GM19238 (cell line): Measurements from ENCODE around the gene ADGRG1.
"Not testable (repeated sequence)": the region's sequence is repeated elsewhere in the genome, so short reads cannot be mapped to it uniquely, and the experiment has no call there.

Source experiments
- DNase-seq: peaks from one replicate; pipeline ENCODE4 v3.0.0; 2011; ENCODE audit warnings: low spot score; ENCODE audit not compliant: insufficient read length

The ADGRG1 gene

GRCh38 chr16:57628008-57628781, at the start of gene ADGRG1:
TSS of gene ADGRG1 (plus strand) at chr16:57628630. CDS start at chr16:57650288, 21,658 bp downstream.
- DNase-seq: no peak

- no peak for DNase-seq
Measured at GRCh38 chr16:57579361-57579665, 49.1 kb upstream of the ADGRG1 start.

GRCh38 chr16:57585051-57585687, 43.3 kb upstream of the ADGRG1 start:
- no peak for DNase-seq

- DNase-seq: no peak
Measured at GRCh38 chr16:57588831-57589230, 39.6 kb upstream of the ADGRG1 start.

DNA sequence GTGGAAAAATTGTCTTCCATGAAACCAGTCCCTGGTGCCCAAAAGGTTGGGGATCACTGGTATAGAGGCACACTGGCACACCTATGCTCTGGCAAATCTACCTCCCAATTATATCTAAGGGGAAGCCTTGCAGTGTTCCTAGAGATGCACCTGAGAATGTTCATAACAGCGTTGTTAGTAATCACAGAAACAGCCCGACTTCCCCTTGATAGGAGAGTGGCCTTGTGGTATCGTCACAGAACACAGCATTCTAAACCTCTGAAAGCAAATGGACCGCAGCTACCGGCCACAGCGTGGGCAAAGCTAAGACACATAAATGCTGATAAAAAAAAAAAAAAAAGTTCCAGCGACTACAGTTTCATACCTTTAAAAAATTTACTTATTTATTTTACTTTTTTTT, 39.1 kb upstream of the ADGRG1 start:
- no peak for DNase-seq

- no peak for DNase-seq
Measured at GRCh38 chr16:57590654-57591085, 37.8 kb upstream of the ADGRG1 start.

DNA sequence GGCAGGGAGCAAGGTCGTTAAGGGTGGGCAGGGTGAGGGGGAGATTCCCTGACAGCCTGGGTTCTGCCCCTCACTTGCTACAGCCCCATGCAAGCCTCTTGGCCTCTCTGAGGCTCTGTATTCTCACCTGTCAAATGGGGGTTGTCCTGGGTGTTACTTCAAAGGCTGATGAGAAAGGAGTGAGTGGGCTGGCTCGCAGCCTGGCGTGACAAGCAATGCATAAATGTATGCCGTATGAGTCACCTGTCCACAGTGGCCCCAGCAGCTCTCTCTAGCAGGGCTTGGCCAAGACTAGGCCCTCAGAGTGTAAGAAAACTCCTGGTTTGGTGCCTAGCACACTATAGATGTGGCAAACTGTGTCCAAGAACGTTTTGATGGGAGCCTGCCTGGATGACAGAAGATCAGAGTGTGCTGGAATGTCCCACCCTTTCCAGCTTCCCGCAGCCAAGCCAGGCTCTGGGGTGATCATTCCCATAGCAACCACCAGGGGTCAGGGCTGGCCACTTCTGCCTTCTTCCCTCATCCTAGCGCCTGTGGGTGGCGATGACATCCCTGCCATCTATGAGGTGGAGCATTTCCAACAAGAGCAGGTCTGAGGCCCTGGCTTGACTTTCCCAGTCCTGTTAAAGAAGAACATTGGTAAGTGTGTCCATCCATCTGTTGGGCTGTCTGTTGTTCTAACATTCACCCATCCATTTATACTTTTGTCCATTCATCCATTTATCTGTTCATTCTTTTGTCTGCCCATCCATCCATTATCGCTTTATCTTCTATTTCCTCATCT, 37.2 kb upstream of the ADGRG1 start:
- DNase-seq: peak; percentile 47

GRCh38 chr16:57591870-57592485, 36.5 kb upstream of the ADGRG1 start:
- no peak for DNase-seq

GRCh38 chr16:57592591-57593003, 35.8 kb upstream of the ADGRG1 start:
- no peak for DNase-seq

GRCh38 chr16:57593021-57593420, 35.4 kb upstream of the ADGRG1 start:
- no peak for DNase-seq

DNA sequence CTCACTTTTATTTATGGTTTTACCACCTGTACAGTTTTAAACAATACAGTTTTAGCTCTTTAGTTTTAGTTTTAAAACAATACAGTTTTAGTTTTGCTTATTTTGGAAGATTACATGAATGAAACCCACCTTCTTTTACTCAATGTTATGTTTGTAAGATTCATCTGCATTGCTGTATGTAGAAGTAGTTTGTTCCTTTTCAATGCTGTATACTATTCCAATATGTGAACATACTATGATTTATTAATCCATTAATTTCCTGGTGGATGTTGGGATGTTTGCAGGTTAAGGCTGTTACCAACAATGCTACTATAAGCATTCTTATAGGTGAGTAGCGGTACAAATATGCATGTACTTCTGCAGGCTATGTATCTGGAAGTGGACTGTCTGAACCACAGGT, 34.4 kb upstream of the ADGRG1 start:
- no peak for DNase-seq

- no peak for DNase-seq
Measured at GRCh38 chr16:57594531-57595031, 33.8 kb upstream of the ADGRG1 start.

- DNase-seq: not testable (repeated sequence)
Measured at GRCh38 chr16:57596234-57596633, 32.2 kb upstream of the ADGRG1 start.

DNA sequence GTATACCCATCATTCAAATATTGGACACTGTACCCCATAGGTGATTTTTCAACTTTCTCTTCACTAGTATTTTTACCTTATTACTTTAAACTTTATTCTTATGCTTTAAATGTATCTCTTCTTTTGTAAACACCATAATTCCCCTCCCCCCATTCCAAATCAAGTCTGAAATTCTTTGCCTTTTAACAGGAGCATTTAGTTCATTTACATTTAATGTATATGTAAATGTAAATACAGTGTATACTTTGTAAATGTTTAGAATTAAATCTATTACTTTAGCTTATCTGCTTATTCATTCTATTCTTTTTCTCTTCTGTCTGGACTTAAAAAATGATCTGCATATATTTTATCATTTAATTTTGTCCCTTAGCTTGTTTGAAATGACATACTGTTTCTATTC, 30.0 kb upstream of the ADGRG1 start:
- no peak for DNase-seq

GRCh38 chr16:57600048-57600835, 28.2 kb upstream of the ADGRG1 start:
- peak; percentile 46 for DNase-seq

- no peak for DNase-seq
Measured at GRCh38 chr16:57600952-57601580, 27.4 kb upstream of the ADGRG1 start.

DNA sequence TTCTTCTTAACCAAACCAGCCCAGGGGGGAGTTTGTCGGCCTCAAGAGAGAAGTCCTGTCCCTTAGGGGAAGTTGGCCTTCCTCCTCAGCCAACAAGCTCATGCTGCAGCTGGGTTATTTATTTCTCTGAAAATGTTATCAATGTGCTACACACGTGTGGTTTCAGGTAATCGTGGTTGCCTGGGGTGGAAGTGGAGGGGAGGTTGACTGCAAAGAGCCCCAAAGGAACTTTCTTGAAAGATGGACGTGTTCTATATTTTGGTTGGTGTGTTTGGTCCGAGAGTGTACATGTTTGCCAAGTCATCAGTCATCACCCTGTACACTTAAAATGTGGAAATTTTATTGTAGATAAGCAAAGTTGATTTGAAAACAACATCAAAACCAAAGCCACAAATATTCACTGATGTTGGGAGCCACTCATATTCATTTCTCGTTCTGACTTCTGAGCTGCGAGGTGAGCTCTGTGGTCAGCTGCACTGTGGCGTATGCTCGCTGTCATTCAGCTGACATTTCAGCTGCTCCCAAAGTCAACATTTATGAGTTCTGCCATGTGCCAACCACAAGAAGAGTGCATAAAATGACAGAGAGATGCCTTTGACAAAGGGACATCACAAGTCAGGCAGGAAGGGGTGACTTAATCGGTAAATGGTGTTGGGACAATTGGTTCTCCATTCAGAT, 26.5 kb upstream of the ADGRG1 start:
- peak; percentile 35 for DNase-seq

DNA sequence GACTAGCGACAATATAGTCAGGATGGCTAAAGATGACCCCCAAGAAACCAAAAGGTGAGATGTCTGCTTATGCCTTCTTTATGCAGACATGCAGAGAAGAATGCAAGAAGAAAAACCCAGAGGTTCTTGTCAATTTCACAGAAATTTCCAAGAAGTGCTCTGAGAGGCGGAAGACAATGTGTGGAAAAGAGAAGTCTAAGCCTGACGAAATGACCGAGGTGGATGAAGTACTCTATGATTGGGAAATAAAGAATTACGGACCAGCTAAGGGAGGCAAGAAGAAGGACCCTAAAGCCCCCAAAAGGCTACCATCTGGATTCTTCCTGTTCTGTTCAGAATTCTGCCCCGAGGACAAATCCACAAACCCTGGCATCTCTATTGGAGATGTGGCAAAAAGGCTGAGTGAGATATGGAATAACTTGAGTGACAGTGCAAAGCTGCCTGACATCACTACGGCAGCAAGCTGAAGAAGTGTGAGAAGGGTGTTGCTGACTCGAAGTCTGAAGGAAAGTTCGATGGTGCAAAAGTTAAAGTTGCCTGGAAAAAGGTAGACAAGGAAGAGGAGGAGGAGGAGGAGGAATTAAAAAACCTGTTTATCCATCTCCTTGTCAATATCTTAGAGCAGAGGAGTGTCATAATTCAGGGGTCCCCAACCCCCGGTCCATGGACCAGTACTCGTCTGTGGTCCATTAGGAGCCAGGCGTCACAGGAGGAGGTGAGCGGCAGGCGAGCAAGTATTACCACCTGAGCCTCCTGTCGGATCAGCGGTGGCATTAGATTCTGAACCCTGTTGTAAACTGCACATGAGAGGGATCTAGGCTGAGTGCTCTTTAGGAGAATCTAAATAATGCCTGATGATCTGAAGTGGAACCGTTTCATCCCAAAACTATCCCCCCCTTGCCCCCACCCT, 25.1 kb upstream of the ADGRG1 start:
- no peak for DNase-seq

GRCh38 chr16:57604177-57604576, 24.3 kb upstream of the ADGRG1 start:
- no peak for DNase-seq
